ENCODE measurements around the gene STUB1. TPM values are rescaled to one million over a fixed set of nuclear protein-coding genes. Genes with fewer than 3 reads are reported as not detected.
"Not testable (repeated sequence)": the region's sequence is repeated elsewhere in the genome, so short reads cannot be mapped to it uniquely, and the experiment has no call there.

STUB1 gene
- total and polyA plus RNA-seq, 5 experiments from 2014 or later = 86.4 to 142 (median 133) TPM

DNA sequence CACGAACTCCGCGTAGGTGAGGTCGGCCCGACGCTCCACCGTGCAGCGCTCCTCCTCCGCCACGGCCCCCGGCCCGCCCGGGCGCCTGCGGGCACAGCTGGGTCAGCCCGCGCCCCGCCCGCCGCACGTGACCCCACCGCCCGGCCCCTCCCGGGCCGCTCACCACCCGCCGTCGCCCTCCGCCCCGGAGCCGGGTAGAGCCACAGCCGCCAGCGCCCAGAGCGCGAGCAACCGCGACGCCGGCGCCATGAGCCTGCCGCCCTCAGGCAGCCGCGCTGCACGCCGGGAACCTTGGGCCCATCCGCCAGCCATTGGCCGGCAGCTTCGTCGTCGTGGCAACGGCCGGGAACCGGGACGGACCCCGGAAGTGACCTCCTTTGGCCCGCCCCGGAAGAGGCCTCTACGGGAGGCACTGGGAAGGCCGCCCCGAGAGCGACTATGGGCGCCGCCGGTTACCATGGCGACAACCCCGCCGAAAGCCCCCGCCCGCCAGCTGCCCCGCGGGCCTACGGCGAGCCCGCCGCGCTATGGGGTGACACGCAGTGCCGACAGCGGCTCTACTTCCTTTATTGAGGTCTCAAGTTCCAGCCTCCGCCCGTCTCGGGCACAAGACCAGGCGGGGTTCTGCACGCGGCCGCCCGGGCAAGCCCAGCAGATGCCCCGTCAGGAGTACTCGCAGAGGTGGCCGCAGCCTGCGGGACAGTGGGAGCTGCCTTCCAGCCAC is 4.0 kb downstream of the STUB1 start, which contains the start of gene JMJD8:
Gene JMJD8, minus strand, starts transcription at position 264 of the 724 bp plus-strand sequence. Its CDS starts 15 bp downstream, at position 249.
- H3K27me3 Mint-ChIP-seq = no peaks in the 10 kb centered on the region
- DNase-seq (peak; percentile 91 to 98 (median 92)), ATAC-seq (peak; percentile 67 to 74)
- H3K9me3 Mint-ChIP-seq = no peaks in the 10 kb centered on the region
- H3K36me3 Mint-ChIP-seq = peaks cover 0 to 14% (median 3%) of the 10 kb centered on the region in 3 donors
- POLR2A ChIA-PET = interaction anchor here (0.5 to 8.3 kb wide), 12 partner anchors 9 to 1530 kb away, joined by 3 to 95 read pairs (median 4); partner anchors contain the start of genes METTL26, RHOT2 and WDR90
- peak within 1 kb of the TSS; percentile 60 to 86 (median 76) for H3K4me3 Mint-ChIP-seq
- H3K4me1 Mint-ChIP-seq = peaks cover 5 to 46% (median 34%) of the 10 kb centered on the region in 4 donors
- peak within 1 kb of the TSS in 8 of 10 donors; percentile 52 to 93 (median 80) for H3K27ac Mint-ChIP-seq

DNA sequence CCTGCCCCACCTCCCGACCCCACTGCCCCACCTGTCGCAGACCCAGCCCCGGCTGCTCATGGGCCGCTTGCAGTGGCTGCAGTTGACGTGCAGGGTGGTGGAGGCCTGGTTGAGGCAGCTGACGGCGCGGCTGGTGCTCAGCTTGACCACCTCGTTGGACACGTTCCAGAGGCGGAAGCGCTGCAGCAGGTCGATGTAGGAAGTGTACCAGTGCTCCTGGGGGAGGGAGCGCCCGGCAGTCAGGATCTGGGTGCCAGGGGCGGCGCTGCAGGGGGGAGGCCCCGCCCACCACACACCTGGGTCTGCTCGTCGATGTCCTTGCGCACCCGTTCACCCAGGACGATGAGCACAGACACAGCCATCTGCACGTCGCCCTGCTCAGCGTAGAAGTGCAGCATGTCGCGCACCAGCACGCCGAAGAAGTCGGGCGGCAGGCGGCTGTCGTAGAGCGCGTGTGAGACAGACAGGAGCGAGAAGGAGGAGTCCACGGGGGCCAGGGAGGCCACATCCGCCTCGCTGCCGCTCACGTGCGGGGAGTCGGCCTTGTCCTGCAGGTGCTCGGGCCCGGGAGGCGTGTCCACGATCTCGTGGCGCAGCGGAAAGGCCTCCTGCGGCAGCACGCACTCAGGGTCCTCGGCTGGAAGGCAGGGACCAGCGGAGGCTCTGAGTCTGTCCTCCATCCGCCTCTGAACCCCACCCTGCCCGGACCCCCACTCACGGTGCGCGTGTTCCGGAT is 4.9 kb downstream of the STUB1 start:
- peak overlapping the region in 1 of 10 donors; percentile 70 for H3K27ac Mint-ChIP-seq
- H3K9me3 Mint-ChIP-seq = no peaks in the 10 kb centered on the region
- no peaks in the 10 kb centered on the region for H3K27me3 Mint-ChIP-seq
- peaks cover 0 to 14% (median 3%) of the 10 kb centered on the region in 3 donors for H3K36me3 Mint-ChIP-seq
- POLR2A ChIA-PET = interaction anchor here (0.8 to 8.3 kb wide), 8 partner anchors 10 to 48 kb away, joined by 3 to 95 read pairs (median 4); partner anchors contain the start of genes METTL26, RHBDL1, RHOT2 and WDR90
- no peak for DNase-seq
- H3K4me1 Mint-ChIP-seq = peaks cover 4 to 54% (median 37%) of the 10 kb centered on the region in 4 donors
- peak overlapping the region in 2 of 10 donors; percentile 38 to 41 for H3K4me3 Mint-ChIP-seq
- ATAC-seq = no peak

- H3K9me3 Mint-ChIP-seq = no peaks in the 10 kb centered on the region
Observed at GRCh38 chr16:685967-686366, 5.8 kb downstream of the STUB1 start.

GRCh38 chr16:686459-687260 is 6.5 kb downstream of the STUB1 start:
- DNase-seq (no peak), ATAC-seq (no peak)
- peak overlapping the region in 1 of 10 donors; percentile 25 for H3K27ac Mint-ChIP-seq
- POLR2A ChIA-PET = interaction anchor here (0.7 to 3.6 kb wide), 5 partner anchors 9 to 50 kb away, joined by 3 to 38 read pairs (median 4); partner anchors contain the start of genes METTL26 and RHBDL1
- H3K27me3 Mint-ChIP-seq = no peaks in the 10 kb centered on the region
- peak overlapping the region in 2 of 10 donors; percentile 19 to 53 for H3K4me3 Mint-ChIP-seq
- H3K36me3 Mint-ChIP-seq = peaks cover 0 to 9% (median 3%) of the 10 kb centered on the region in 3 donors
- H3K4me1 Mint-ChIP-seq = peaks cover 9 to 54% (median 38%) of the 10 kb centered on the region in 4 donors
- H3K9me3 Mint-ChIP-seq = no peaks in the 10 kb centered on the region

More at GRCh38 chr16:685967-686366, 5.8 kb downstream of the STUB1 start:
- Mint-ChIP-seq H3K4me1 (peaks cover 6 to 59% (median 42%) of the 10 kb centered on the region in 4 donors), H3K36me3 (peaks cover 0 to 14% (median 3%) of the 10 kb centered on the region in 3 donors), H3K27ac (peak overlapping the region in 4 of 10 donors; percentile 29 to 53 (median 52)), H3K4me3 (peak overlapping the region in 9 of 10 donors; percentile 2 to 53 (median 26)), H3K27me3 (no peaks in the 10 kb centered on the region)
- ATAC-seq (no peak), DNase-seq (no peak)
- POLR2A ChIA-PET = interaction anchor here (0.7 to 3.6 kb wide), 5 partner anchors 10 to 50 kb away, joined by 3 to 38 read pairs (median 4); partner anchors contain the start of genes METTL26 and RHBDL1

GRCh38 chr16:687499-687898 is 7.3 kb downstream of the STUB1 start:
- POLR2A ChIA-PET = interaction anchor here (0.7 to 0.9 kb wide), 3 partner anchors 8 to 45 kb away, joined by 3 read pairs; no protein-coding TSS in a partner anchor
- peak overlapping the region in 2 of 10 donors; percentile 21 to 84 for H3K27ac Mint-ChIP-seq
- H3K4me1 Mint-ChIP-seq = peaks cover 6 to 48% (median 32%) of the 10 kb centered on the region in 4 donors
- H3K4me3 Mint-ChIP-seq = peak overlapping the region in 3 of 10 donors; percentile 36 to 54 (median 48)
- ATAC-seq (no peak), DNase-seq (no peak)
- no peaks in the 10 kb centered on the region for H3K9me3 Mint-ChIP-seq
- peaks cover 0 to 2% (median 0%) of the 10 kb centered on the region in 5 donors for H3K27me3 Mint-ChIP-seq
- peaks cover 0 to 4% (median 2%) of the 10 kb centered on the region in 3 donors for H3K36me3 Mint-ChIP-seq

- peak overlapping the region; percentile 71 to 95 (median 88) for H3K27ac Mint-ChIP-seq
- DNase-seq (no peak), ATAC-seq (no peak)
- no peaks in the 10 kb centered on the region for H3K9me3 Mint-ChIP-seq
- peak overlapping the region; percentile 82 to 95 (median 91) for H3K4me3 Mint-ChIP-seq
- POLR2A ChIA-PET = interaction anchor here (0.6 to 2.3 kb wide), 18 partner anchors 9 to 1276 kb away, joined by 3 to 37 read pairs (median 4); partner anchors contain the start of genes ANTKMT, CCDC78, CIAO3 and HAGHL
- peaks cover 0 to 3% (median 0%) of the 10 kb centered on the region in 3 donors for H3K36me3 Mint-ChIP-seq
- H3K4me1 Mint-ChIP-seq = peaks cover 5 to 45% (median 28%) of the 10 kb centered on the region in 4 donors
- peaks cover 0 to 2% (median 0%) of the 10 kb centered on the region in 5 donors for H3K27me3 Mint-ChIP-seq
Observed at GRCh38 chr16:689175-689897, 9.1 kb downstream of the STUB1 start.

- H3K4me1 Mint-ChIP-seq = peaks cover 9 to 54% (median 31%) of the 10 kb centered on the region in 4 donors
- DNase-seq, H3K36me3 Mint-ChIP-seq, ATAC-seq, H3K27me3 Mint-ChIP-seq, H3K9me3 Mint-ChIP-seq, POLR2A ChIA-PET: not testable (repeated sequence)
- H3K27ac Mint-ChIP-seq = peak overlapping the region in 8 of 10 donors; percentile 21 to 89 (median 58)
- peak overlapping the region; percentile 18 to 95 (median 84) for H3K4me3 Mint-ChIP-seq
Observed at GRCh38 chr16:691242-691641, 11.0 kb downstream of the STUB1 start.

GRCh38 chr16:692356-693108 is 12.3 kb downstream of the STUB1 start:
- peak overlapping the region in 5 of 10 donors; percentile 26 to 68 (median 53) for H3K27ac Mint-ChIP-seq
- ATAC-seq (no peak), DNase-seq (no peak)
- peaks cover 0 to 2% (median 0%) of the 10 kb centered on the region in 5 donors for H3K27me3 Mint-ChIP-seq
- H3K4me1 Mint-ChIP-seq = peaks cover 9 to 59% (median 32%) of the 10 kb centered on the region in 4 donors
- peak overlapping the region; percentile 2 to 82 (median 59) for H3K4me3 Mint-ChIP-seq
- POLR2A ChIA-PET = interaction anchor here (0.9 to 5.2 kb wide), 5 partner anchors 8 to 56 kb away, joined by 3 to 56 read pairs (median 49); partner anchors contain the start of genes ANTKMT, CCDC78, HAGHL and JMJD8
- no peaks in the 10 kb centered on the region for H3K36me3 Mint-ChIP-seq
- no peaks in the 10 kb centered on the region for H3K9me3 Mint-ChIP-seq

DNA sequence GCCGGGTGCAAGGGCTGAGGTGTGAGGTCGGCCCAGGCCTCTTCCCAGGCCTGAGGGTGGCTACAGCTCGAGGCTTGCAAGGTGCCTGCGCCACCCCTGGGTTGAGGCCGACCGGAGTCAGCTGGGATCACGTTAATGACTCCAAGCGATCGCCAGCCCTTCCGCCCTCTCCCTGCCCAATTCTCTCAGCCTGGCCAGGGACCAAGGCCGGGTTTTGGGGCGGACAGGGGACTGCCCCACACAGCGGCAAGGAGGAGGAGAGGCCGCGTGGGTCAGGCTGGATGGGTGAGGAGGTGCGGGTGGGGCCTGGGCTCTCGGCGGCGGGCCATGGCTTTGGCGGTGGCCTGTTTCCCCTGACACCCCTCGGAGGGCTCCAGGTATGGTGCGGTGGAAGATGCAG is 13.2 kb downstream of the STUB1 start:
- peaks cover 9 to 53% (median 32%) of the 10 kb centered on the region in 4 donors for H3K4me1 Mint-ChIP-seq

GRCh38 chr16:693766-694165 is 13.6 kb downstream of the STUB1 start:
- DNase-seq (peak in 6 of 10 donors; percentile 56 to 69 (median 58)), ATAC-seq (peak in 1 of 2 donors; percentile 43)
- POLR2A ChIA-PET = interaction anchor here (0.9 to 5.2 kb wide), 8 partner anchors 9 to 57 kb away, joined by 3 to 56 read pairs (median 28); partner anchors contain the start of genes ANTKMT, CCDC78, HAGHL and JMJD8
- Mint-ChIP-seq H3K9me3 (no peaks in the 10 kb centered on the region), H3K27me3 (peaks cover 0 to 2% (median 0%) of the 10 kb centered on the region in 5 donors), H3K4me1 (peaks cover 9 to 49% (median 31%) of the 10 kb centered on the region in 4 donors), H3K4me3 (peak overlapping the region in 9 of 10 donors; percentile 4 to 82 (median 34)), H3K36me3 (no peaks in the 10 kb centered on the region), H3K27ac (peak overlapping the region in 2 of 10 donors; percentile 13 to 28)

More for the DNA sequence above, 13.2 kb downstream of the STUB1 start:
- Mint-ChIP-seq H3K36me3 (no peaks in the 10 kb centered on the region), H3K27me3 (peaks cover 0 to 2% (median 0%) of the 10 kb centered on the region in 5 donors), H3K27ac (peak overlapping the region in 3 of 10 donors; percentile 20 to 40 (median 28)), H3K9me3 (no peaks in the 10 kb centered on the region), H3K4me3 (peak overlapping the region in 9 of 10 donors; percentile 4 to 82 (median 44))
- ATAC-seq (peak in 1 of 2 donors; percentile 1), DNase-seq (no peak)
- POLR2A ChIA-PET = interaction anchor here (0.9 to 5.2 kb wide), 5 partner anchors 9 to 57 kb away, joined by 3 to 56 read pairs (median 49); partner anchors contain the start of genes ANTKMT, CCDC78, HAGHL and JMJD8
